SK-N-SH (cell line): ENCODE data around the gene SLC22A8. TPM values are rescaled to one million over a fixed set of nuclear protein-coding genes. Genes with fewer than 3 reads are reported as not detected.

Source experiments
- CTCF ChIA-PET: fragments of 300-600, 350-600 bp; formaldehyde crosslinking; extraction: SDS; loops from one replicate; lab custom pipeline; 2021; lab: Yijun Ruan, JAX
- POLR2A ChIA-PET: fragments of 350-600 bp; sonication (Branson Sonifier 250); formaldehyde crosslinking; extraction: SDS; loops from one replicate; lab custom pipeline; 2020; ENCODE audit warnings: antibody characterized with exemption, inconsistent platforms; lab: Yijun Ruan, JAX
- DNase-seq: peaks from one replicate; pipeline ENCODE4 v3.0.0; 2012
- H2AFZ ChIP-seq: fragments of 200-600 bp; sonication (generic); 2 replicates; pipeline ENCODE4 v1.8.1; 2016; ENCODE audit warnings: antibody characterized with exemption, mild to moderate bottlenecking, low read depth
- H3F3A ChIP-seq: fragments of 200-600 bp; sonication (generic); replicated peaks from 2 replicates; pipeline ENCODE3; 2016; ENCODE audit warnings: antibody characterized with exemption, mild to moderate bottlenecking; ENCODE audit not compliant: insufficient read depth
- H3K27ac ChIP-seq, 2 experiments: fragments of 200-500 bp in 1 of 2; fragments of 200-600 bp in 1 of 2; sonication (Bioruptor generic) in 1 of 2; sonication (generic), shearing (Covaris generic) in 1 of 2; 2 replicates each; pipeline versions ENCODE4 v1.5.1 to v1.6.1; 2014 to 2016; ENCODE audit warnings: low read depth in 2 of 2, inconsistent platforms in 1 of 2, low read length in 1 of 2, mild to moderate bottlenecking in 1 of 2, mixed read lengths in 1 of 2
- H3K27me3 ChIP-seq: fragments of 200-600 bp; sonication (generic), shearing (Covaris generic); 2 replicates; pipeline ENCODE4 v1.6.1; 2016; ENCODE audit warnings: mixed run types; ENCODE audit not compliant: insufficient read depth
- H3K36me3 ChIP-seq, 2 experiments: fragments of 200-500 bp in 1 of 2; fragments of 200-600 bp in 1 of 2; sonication (Bioruptor generic) in 1 of 2; sonication (generic) in 1 of 2; replicated peaks in 1 of 2; 2 replicates each; pipeline versions ENCODE3 to v1.5.1; 2014 to 2016; ENCODE audit warnings: low read length in 1 of 2, mild to moderate bottlenecking in 1 of 2; ENCODE audit not compliant: insufficient read depth in 2 of 2, control insufficient read depth in 1 of 2
- H3K4me1 ChIP-seq, 2 experiments: fragments of 200-500 bp in 1 of 2; fragments of 200-600 bp in 1 of 2; sonication (Bioruptor generic) in 1 of 2; sonication (generic), shearing (Covaris generic) in 1 of 2; 2 replicates each; pipeline versions ENCODE4 v1.5.1 to v1.6.1; 2014 to 2016; ENCODE audit warnings: low read depth in 1 of 2, low read length in 1 of 2, mixed run types in 1 of 2; ENCODE audit not compliant: insufficient read depth in 2 of 2, control insufficient read depth in 1 of 2
- H3K4me2 ChIP-seq: fragments of 200-600 bp; sonication (generic), shearing (Covaris generic); 2 replicates; pipeline ENCODE4 v1.6.1; 2017; ENCODE audit warnings: mixed run types
- H3K4me3 ChIP-seq, 2 experiments: fragments of 200-500 bp in 1 of 2; fragments of 200-600 bp in 1 of 2; sonication (Bioruptor generic) in 1 of 2; sonication (generic), shearing (Covaris generic) in 1 of 2; 2 replicates each; pipeline versions ENCODE4 v1.5.1 to v1.8.1; 2014 to 2016; ENCODE audit warnings: low read depth in 2 of 2, inconsistent platforms in 1 of 2, low read length in 1 of 2, mild to moderate bottlenecking in 1 of 2, mixed read lengths in 1 of 2, moderate library complexity in 1 of 2
- H3K79me2 ChIP-seq: fragments of 200-600 bp; sonication (generic); 2 replicates; pipeline ENCODE4 v1.8.1; 2017; ENCODE audit warnings: mild to moderate bottlenecking; ENCODE audit not compliant: insufficient read depth
- H3K9ac ChIP-seq: fragments of 200-600 bp; sonication (generic); 2 replicates; pipeline ENCODE4 v1.6.1; 2017; ENCODE audit warnings: mixed run types
- H3K9me2 ChIP-seq: fragments of 200-600 bp; sonication (generic); 2 replicates; pipeline ENCODE4 v1.6.1; 2017; ENCODE audit warnings: mixed run types
- H3K9me3 ChIP-seq: fragments of 200-600 bp; sonication (generic); 2 replicates; pipeline ENCODE4 v1.6.1; 2017; ENCODE audit warnings: mixed run types, mild to moderate bottlenecking, moderate library complexity
- H4K20me1 ChIP-seq: fragments of 200-600 bp; sonication (generic); 2 replicates; pipeline ENCODE4 v1.6.1; 2017; ENCODE audit warnings: mild to moderate bottlenecking, mixed run types; ENCODE audit not compliant: insufficient read depth
- CHD2 ChIP-seq: fragments of 150-350 bp; IDR thresholded peaks from 2 replicates; pipeline ENCODE4 v1.6.1; 2018; ENCODE audit warnings: low read length; ENCODE audit not compliant: partially characterized antibody
- EZH2phosphoT487 ChIP-seq: fragments of 200-600 bp; sonication (generic); IDR thresholded peaks from 2 replicates; pipeline ENCODE4 v1.6.1; 2017; ENCODE audit warnings: low read depth, mixed run types, mild to moderate bottlenecking, antibody characterized with exemption, moderate library complexity, borderline replicate concordance
- FOXJ3 ChIP-seq: sonication (generic); formaldehyde crosslinking; IDR thresholded peaks from 2 replicates; pipeline ENCODE4 v1.5.1; 2020; ENCODE audit warnings: mild to moderate bottlenecking, missing genetic modification reagents
- FOXM1 ChIP-seq: IDR thresholded peaks from 2 replicates; pipeline ENCODE4 v1.4.0; 2012; ENCODE audit warnings: low read depth, mild to moderate bottlenecking
- GABPA ChIP-seq: IDR thresholded peaks from 2 replicates; pipeline ENCODE4 v1.4.0; 2012; ENCODE audit warnings: low read depth, mild to moderate bottlenecking
- JUND ChIP-seq: IDR thresholded peaks from 2 replicates; pipeline ENCODE4 v1.4.0; 2012
- MXI1 ChIP-seq: IDR thresholded peaks from 2 replicates; pipeline ENCODE4 v1.6.1; 2012; ENCODE audit warnings: mild to moderate bottlenecking, low read depth, low read length, improper control_type of control experiment
- REST ChIP-seq: IDR thresholded peaks from 2 replicates; pipeline ENCODE4 v1.6.1; 2012; ENCODE audit warnings: mild to moderate bottlenecking, low read depth, low read length, moderate library complexity
- SIN3A ChIP-seq: IDR thresholded peaks from 2 replicates; pipeline ENCODE4 v1.6.1; 2012; ENCODE audit warnings: low read depth, mild to moderate bottlenecking, low read length, moderate library complexity, borderline replicate concordance
- SMC3 ChIP-seq: IDR thresholded peaks from 2 replicates; pipeline ENCODE4 v1.6.1; 2012; ENCODE audit warnings: low read depth, low read length, improper control_type of control experiment
- TCF12 ChIP-seq: IDR thresholded peaks from 2 replicates; pipeline ENCODE4 v1.4.0; 2012
- WGBS: methylation state at CpG from one replicate; pipeline ENCODE4 v1.1.6; 2017; ENCODE audit warnings: low lambda C conversion rate; 5-methylcytosine and 5-hydroxymethylcytosine counted together
- polyA plus RNA-seq, 3 experiments: library from polyadenylated mRNA; depleted of rRNA; stranded (reverse); fragments of >200 nt; gene quantifications; 2 replicates each; pipeline ENCODE4 v1.2.3, GENCODE V29; 2012
- TF ChIP-seq, protein P1 (sequence below): fragments of 150-350 bp; IDR thresholded peaks from 2 replicates; pipeline ENCODE4 v1.6.1; 2017; ENCODE audit warnings: antibody characterized with exemption, low read length, low read depth, borderline replicate concordance
- TF ChIP-seq, protein P2 (sequence below): fragments of 200-600 bp; sonication (generic); IDR thresholded peaks from 2 replicates; pipeline ENCODE4 v1.6.1; 2017; ENCODE audit warnings: antibody characterized with exemption, mild to moderate bottlenecking, moderate library complexity

The SLC22A8 gene
- polyA plus RNA-seq, 1 of the 3 experiments (the other 2 are of a cell fraction): not detected

GRCh38 chr11:62958547-62959421 is 56.9 kb downstream of the SLC22A8 start (continued):
- TF ChIP-seq, protein P1, sequence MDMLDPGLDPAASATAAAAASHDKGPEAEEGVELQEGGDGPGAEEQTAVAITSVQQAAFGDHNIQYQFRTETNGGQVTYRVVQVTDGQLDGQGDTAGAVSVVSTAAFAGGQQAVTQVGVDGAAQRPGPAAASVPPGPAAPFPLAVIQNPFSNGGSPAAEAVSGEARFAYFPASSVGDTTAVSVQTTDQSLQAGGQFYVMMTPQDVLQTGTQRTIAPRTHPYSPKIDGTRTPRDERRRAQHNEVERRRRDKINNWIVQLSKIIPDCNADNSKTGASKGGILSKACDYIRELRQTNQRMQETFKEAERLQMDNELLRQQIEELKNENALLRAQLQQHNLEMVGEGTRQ: no peak
- TF ChIP-seq, protein P2, sequence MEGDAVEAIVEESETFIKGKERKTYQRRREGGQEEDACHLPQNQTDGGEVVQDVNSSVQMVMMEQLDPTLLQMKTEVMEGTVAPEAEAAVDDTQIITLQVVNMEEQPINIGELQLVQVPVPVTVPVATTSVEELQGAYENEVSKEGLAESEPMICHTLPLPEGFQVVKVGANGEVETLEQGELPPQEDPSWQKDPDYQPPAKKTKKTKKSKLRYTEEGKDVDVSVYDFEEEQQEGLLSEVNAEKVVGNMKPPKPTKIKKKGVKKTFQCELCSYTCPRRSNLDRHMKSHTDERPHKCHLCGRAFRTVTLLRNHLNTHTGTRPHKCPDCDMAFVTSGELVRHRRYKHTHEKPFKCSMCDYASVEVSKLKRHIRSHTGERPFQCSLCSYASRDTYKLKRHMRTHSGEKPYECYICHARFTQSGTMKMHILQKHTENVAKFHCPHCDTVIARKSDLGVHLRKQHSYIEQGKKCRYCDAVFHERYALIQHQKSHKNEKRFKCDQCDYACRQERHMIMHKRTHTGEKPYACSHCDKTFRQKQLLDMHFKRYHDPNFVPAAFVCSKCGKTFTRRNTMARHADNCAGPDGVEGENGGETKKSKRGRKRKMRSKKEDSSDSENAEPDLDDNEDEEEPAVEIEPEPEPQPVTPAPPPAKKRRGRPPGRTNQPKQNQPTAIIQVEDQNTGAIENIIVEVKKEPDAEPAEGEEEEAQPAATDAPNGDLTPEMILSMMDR: no peak

- Histone ChIP-seq H3K36me3 (no peaks in the 10 kb centered on the region), H3K27me3 (no peaks in the 10 kb centered on the region), H3K9me2 (no peaks in the 10 kb centered on the region), H3K9me3 (no peaks in the 10 kb centered on the region), H3K79me2 (no peaks in the 10 kb centered on the region), H3K9ac (no peak overlapping the region), H3K4me1 (no peaks in the 10 kb centered on the region; a peak in 1 of 4 replicates), H3K4me2 (no peak overlapping the region), H3K4me3 (no peak overlapping the region), H2AFZ (no peak overlapping the region), H3F3A (no peaks in the 10 kb centered on the region), H4K20me1 (no peaks in the 10 kb centered on the region), H3K27ac (no peak overlapping the region)
- TF ChIP-seq JUND: no peak
- no peak for TF ChIP-seq SMC3
- TF ChIP-seq SIN3A: no peak
- no peak for TF ChIP-seq TCF12
- TF ChIP-seq REST: no peak
- TF ChIP-seq MXI1: no peak
- TF ChIP-seq GABPA: no peak
- no peak for TF ChIP-seq FOXJ3 (CRISPR knock-in tag)
- no peak for TF ChIP-seq FOXM1
- no peak for TF ChIP-seq CHD2
- no peak for TF ChIP-seq EZH2phosphoT487
- POLR2A ChIA-PET: no interaction called here
- CTCF ChIA-PET: interaction anchor here (1.2 kb wide), 1 partner anchor 17 kb away, joined by 4 read pairs; no protein-coding TSS in a partner anchor
- no peak for DNase-seq
- 33% methylated on average over 2 of the region's 2 CpGs for WGBS
These were observed 58.5 kb downstream of the SLC22A8 start for GRCh38 chr11:62957147-62957546.
